ENCODE results near the gene FAM131B.

DNA sequence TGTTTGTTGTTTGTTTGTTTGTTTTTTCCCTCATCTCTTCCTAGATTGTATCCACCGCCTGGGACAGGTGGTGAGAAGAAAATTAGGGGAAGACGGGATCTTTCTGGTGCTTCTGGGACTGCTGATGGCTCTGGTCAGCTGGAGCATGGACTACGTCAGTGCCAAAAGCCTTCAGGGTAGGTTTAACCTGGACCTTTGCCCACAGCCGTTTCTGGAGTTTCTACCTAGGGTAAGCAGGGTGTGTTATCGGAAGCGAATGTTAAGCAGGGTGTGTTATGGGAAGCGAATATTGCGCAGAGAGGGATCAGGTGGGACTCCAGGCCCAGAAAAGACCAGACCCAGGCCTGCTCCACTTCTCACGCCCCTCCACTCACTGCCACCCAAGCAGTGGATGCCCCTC lies 41.9 kb downstream of the FAM131B start:
- TF ChIP-seq, protein P1, sequence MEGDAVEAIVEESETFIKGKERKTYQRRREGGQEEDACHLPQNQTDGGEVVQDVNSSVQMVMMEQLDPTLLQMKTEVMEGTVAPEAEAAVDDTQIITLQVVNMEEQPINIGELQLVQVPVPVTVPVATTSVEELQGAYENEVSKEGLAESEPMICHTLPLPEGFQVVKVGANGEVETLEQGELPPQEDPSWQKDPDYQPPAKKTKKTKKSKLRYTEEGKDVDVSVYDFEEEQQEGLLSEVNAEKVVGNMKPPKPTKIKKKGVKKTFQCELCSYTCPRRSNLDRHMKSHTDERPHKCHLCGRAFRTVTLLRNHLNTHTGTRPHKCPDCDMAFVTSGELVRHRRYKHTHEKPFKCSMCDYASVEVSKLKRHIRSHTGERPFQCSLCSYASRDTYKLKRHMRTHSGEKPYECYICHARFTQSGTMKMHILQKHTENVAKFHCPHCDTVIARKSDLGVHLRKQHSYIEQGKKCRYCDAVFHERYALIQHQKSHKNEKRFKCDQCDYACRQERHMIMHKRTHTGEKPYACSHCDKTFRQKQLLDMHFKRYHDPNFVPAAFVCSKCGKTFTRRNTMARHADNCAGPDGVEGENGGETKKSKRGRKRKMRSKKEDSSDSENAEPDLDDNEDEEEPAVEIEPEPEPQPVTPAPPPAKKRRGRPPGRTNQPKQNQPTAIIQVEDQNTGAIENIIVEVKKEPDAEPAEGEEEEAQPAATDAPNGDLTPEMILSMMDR (conservative IDR thresholded peaks at IDR 0.05; ENCODE audit: low read depth, low read length) = no peak
- no peak for TF ChIP-seq EZH2 (IDR thresholded peaks at IDR 0.05; ENCODE audit: low read length, unreplicated experiment)

Data from PC-3 (cell line).